HG03135 (cell line): Measurements from ENCODE around the gene SYNPR.

Source experiments
- ATAC-seq: cut with Tn5 transposase; IDR thresholded peaks from one replicate; pipeline ENCODE4 v1.9.1; 2021; ENCODE audit warnings: mild to moderate bottlenecking, moderate library complexity; ENCODE audit not compliant: unreplicated experiment

The SYNPR gene

GRCh38 chr3:63370094-63370493, 92.0 kb downstream of the SYNPR start:
- ATAC-seq, result no peak

- ATAC-seq, result no peak
Measured at GRCh38 chr3:63383040-63383439, 104.9 kb downstream of the SYNPR start.

GRCh38 chr3:63384382-63384781, 106.3 kb downstream of the SYNPR start:
- ATAC-seq, result no peak

- no peak for ATAC-seq
Measured at GRCh38 chr3:63385629-63386028, 107.5 kb downstream of the SYNPR start.

GRCh38 chr3:63386568-63386967, 108.5 kb downstream of the SYNPR start:
- no peak for ATAC-seq

GRCh38 chr3:63387568-63387967, 109.5 kb downstream of the SYNPR start:
- ATAC-seq, result no peak

GRCh38 chr3:63390710-63391230, 112.7 kb downstream of the SYNPR start:
- ATAC-seq, result no peak

- no peak for ATAC-seq
Measured at GRCh38 chr3:63395960-63396359, 117.9 kb downstream of the SYNPR start.

GRCh38 chr3:63400246-63400860, 122.2 kb downstream of the SYNPR start:
- ATAC-seq, result no peak

GRCh38 chr3:63405882-63406281, 127.8 kb downstream of the SYNPR start:
- ATAC-seq, result no peak

GRCh38 chr3:63413523-63413922, 135.4 kb downstream of the SYNPR start:
- ATAC-seq, result no peak

GRCh38 chr3:63414607-63415006, 136.5 kb downstream of the SYNPR start:
- ATAC-seq, result no peak

- no peak for ATAC-seq
Measured at GRCh38 chr3:63429905-63430304, 151.8 kb downstream of the SYNPR start.

- ATAC-seq, result no peak
Measured at GRCh38 chr3:63430875-63431274, 152.8 kb downstream of the SYNPR start.

- ATAC-seq, result no peak
Measured at GRCh38 chr3:63437858-63438257, 159.8 kb downstream of the SYNPR start.

GRCh38 chr3:63438826-63439371, 160.8 kb downstream of the SYNPR start:
- ATAC-seq, result no peak

- ATAC-seq, result no peak
Measured at GRCh38 chr3:63441262-63441661, 163.2 kb downstream of the SYNPR start.

- ATAC-seq, result no peak
Measured at GRCh38 chr3:63442918-63443317, 164.8 kb downstream of the SYNPR start.

GRCh38 chr3:63450023-63450422, 171.9 kb downstream of the SYNPR start:
- ATAC-seq, result no peak

GRCh38 chr3:63450634-63451363, 172.7 kb downstream of the SYNPR start:
- no peak for ATAC-seq

- no peak for ATAC-seq
Measured at GRCh38 chr3:63456901-63457300, 178.8 kb downstream of the SYNPR start.

GRCh38 chr3:63458405-63458804, 180.3 kb downstream of the SYNPR start:
- no peak for ATAC-seq
